ENCODE measurements around the gene NGEF.

GRCh38 chr2:232951181-232951580, 61.9 kb downstream of the NGEF start:
- TF ChIP-seq SREBF2 (IDR thresholded peaks at IDR 0.05; ENCODE audit: low read length) (no peak), CTCF (IDR thresholded peaks at IDR 0.05 in 2 of 3, conservative IDR thresholded peaks at IDR 0.05 in 1 of 3; ENCODE audit: control insufficient read depth in 2 of 3, extremely low read depth in 1 of 3, insufficient read depth in 1 of 3, low read depth in 3 of 3, low read length in 3 of 3) (no peak), MYB (IDR thresholded peaks at IDR 0.05; ENCODE audit: borderline replicate concordance, low read depth, low read length) (no peak), POLR2AphosphoS5 (IDR thresholded peaks at IDR 0.05; ENCODE audit: low read length) (no peak), SRF (IDR thresholded peaks at IDR 0.05; ENCODE audit: low read depth in 2 of 2, low read length in 2 of 2) (no peak), NR2C2 (IDR thresholded peaks at IDR 0.05; ENCODE audit: borderline replicate concordance, control insufficient read depth, insufficient read length, low read depth) (no peak), ZBTB33 (IDR thresholded peaks at IDR 0.05) (no peak), REST (IDR thresholded peaks at IDR 0.05; ENCODE audit: low read depth, low read length) (no peak), POLR2A (IDR thresholded peaks at IDR 0.05; ENCODE audit: low read depth, low read length) (no peak), CHD1 (IDR thresholded peaks at IDR 0.05; ENCODE audit: low read depth, low read length) (no peak), MXI1 (IDR thresholded peaks at IDR 0.05; ENCODE audit: low read depth, low read length) (no peak), ASH2L (IDR thresholded peaks at IDR 0.05; ENCODE audit: borderline replicate concordance, low read depth) (no peak)
- TF ChIP-seq, protein P1, sequence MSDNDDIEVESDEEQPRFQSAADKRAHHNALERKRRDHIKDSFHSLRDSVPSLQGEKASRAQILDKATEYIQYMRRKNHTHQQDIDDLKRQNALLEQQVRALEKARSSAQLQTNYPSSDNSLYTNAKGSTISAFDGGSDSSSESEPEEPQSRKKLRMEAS (IDR thresholded peaks at IDR 0.05; ENCODE audit: low read depth, low read length) = no peak
